WI38 (cell line): ENCODE results near the gene PRR22.

Experiments used
- H3K4me3 ChIP-seq: 2 replicates; pipeline ENCODE4 v1.5.1; 2011; ENCODE audit warnings: low read depth, mild to moderate bottlenecking, control low read depth, low read length
- CTCF ChIP-seq: IDR thresholded peaks from 2 replicates; pipeline ENCODE4 v1.5.1; 2012; ENCODE audit warnings: low read depth, mild to moderate bottlenecking, control low read depth, low read length

PRR22 gene

DNA sequence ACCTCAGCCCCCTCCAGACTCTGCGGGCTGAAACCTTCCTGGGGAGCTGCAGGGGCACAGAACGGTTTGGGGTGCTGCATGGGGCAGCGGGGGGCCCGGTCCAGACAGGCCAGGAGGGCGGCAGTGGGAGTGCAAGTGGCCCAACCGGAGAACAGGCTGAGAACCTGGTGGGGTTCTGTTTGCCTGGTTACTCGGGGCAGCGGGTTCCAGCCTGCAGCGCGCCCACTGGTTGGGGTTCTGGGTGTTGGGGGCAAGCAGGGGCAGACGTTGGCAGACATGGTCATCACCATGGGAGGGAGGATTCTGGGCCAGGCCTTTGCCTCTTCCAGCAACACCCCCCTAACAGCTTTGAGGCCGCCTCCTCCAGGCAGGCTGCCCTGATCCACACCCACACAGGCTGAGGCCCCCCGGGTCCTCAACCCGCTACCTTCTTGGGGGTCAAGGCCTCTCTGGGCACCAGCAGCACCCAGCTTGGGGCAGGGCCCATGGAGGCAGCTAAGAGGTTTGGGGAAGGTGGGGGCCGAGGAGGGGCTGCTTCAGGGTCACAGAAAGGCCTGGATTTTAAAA is at the start of gene PRR22:
TSS of gene PRR22 (minus strand) at position 166 of the 567 bp plus-strand sequence. CDS start at position 80, 86 bp downstream.
- TF ChIP-seq CTCF, result no peak
- H3K4me3 ChIP-seq, result no peak within 1 kb of the TSS

DNA sequence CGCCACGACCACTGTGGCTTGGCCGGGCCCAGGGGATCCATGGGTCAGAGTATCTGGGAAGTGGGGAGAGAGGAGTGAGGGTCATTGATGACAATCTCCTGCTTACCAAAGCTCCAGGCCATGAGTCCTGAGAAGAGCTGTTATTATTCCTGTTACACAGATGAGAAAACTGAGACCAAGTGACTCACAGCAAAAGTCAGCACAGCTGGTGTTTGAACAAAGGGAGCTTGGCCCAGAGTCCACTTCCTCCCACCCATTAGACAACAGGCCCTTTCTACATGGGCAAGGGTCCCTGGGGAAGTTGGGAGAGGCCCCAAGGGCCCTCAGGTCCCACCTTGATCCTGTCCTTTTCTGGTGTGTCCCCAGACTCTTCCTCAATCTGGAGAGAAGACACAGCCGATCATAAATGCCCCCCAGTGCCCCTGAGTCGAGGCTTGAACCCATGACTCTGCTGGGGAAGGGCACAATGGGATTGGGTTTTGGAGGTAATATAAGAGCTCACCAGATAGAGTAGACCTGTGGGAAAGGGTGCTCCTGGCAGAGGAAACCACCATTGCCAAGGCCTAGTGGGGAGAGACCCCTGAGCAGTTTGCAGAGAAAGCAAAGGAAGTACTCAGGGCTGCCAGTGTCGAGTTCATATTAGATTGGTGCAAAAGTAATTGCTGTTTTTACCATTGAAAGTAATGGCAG is 48.1 kb upstream of the PRR22 start:
- H3K4me3 ChIP-seq, result no peak overlapping the region
- no peak for TF ChIP-seq CTCF

GRCh38 chr19:5832061-5832460 is 47.5 kb upstream of the PRR22 start:
- TF ChIP-seq CTCF, result no peak
- H3K4me3 ChIP-seq, result no peak overlapping the region

GRCh38 chr19:5831159-5831558 is 46.6 kb upstream of the PRR22 start:
- TF ChIP-seq CTCF, result no peak
- H3K4me3 ChIP-seq, result no peak overlapping the region

DNA sequence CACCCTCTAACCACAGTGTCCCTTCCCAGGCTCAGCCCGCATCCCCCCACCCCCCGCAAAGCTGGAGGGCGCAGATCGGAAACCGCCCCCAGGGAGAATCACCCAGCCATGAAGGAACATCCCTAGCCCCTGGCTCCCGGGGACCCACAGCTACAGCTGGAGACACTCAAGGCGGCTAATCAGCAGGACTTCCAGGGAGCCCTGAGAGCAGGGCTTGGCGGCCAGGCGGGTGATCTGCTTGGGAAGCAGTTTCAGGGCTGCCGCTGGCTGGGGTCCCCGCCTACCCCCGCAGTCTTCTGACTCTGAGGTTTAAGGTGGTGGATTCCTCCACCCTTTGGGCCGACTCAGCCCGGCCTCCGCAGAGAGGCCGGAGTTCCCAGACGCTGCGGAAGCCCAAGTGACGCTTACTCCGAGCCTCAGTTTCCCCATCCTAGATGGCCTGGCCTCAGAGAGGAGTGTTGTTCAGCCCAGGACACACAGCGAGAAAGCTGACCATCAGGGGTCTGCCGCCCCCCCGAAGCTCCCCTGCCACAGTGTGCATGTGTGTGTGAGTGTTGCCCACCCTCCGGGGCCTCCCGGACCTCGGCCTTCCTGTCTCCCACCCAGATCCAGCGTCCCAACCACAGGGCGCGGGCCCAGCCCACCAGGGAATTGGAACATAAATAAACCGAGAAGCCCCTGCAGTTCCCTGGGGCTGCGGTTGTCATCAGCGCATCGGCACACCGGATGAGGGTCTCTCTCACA is 45.2 kb upstream of the PRR22 start:
- TF ChIP-seq CTCF, result no peak
- H3K4me3 ChIP-seq, result no peak overlapping the region

DNA sequence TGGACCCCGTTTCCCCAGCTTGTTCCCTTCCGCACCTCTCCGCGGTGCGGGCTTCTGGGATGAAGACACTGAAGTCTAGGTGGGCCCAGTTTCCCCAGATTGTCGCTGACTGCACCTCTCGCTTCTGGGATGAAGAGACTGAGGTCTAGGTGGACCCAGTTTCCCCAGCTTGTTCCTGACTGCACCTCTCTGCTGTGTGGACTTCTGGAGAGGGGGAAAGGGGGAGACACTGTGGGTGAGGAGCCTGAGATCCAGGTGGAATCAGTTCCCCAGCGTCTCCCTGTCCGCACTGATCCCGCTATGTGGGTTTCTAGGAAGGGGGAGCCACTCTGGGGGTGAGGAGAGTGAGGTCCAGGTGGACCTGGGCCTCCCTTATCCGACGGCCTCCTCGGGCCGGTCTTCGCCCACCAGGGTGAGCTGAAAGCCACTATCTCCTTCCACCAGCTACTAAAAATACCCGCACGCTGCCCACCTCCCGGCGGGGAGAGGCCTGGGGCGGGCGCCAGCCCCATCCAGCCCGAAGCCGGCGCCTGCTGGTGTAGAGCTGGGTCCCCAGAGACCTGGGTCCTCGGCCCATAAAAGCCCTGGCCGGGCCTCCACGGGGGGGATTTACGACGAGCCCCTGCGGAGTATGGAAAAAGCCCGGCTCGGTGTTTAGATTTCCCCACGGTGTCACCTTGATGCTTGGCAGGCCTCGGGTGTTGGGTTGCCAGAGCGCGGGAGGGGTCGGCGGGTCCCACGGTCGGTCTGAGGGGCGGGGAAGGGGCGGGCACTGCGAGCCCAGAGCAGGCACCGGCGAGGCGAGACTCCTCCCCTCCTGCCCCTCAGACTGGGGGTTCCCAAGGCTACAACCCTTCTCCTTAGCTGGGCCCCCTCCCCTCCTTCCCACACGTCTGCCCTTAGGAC is 44.4 kb upstream of the PRR22 start:
- peak overlapping the region; percentile 56 for H3K4me3 ChIP-seq
- TF ChIP-seq CTCF, result no peak
